ENCODE measurements around the gene DCAF12L2. TPM values are rescaled to one million over a fixed set of nuclear protein-coding genes. Genes with fewer than 3 reads are reported as not detected.
"Not testable (repeated sequence)": the region's sequence is repeated elsewhere in the genome, so short reads cannot be mapped to it uniquely, and the experiment has no call there.

Gene DCAF12L2
- polyA plus RNA-seq (2011; rRNA removed): 0.08 and 0.10 TPM in 2 replicates
- polyA plus RNA-seq (2012; cell fraction: cytosol; rRNA removed): 0.13 and 0.26 TPM in 2 replicates
- 0.26 and 0.34 TPM in 2 replicates for polyA plus RNA-seq (2012; cell fraction: nucleus; rRNA removed)
- 0.07 to 0.09 TPM (median 0.08 TPM) in 3 replicates for polyA plus RNA-seq (2017; fragmentation: RNase III; extraction: RNeasy Plus Mini Kit Qiagen cat#74134 plus additional on column Dnase treatment)
- polyA minus RNA-seq (2011; rRNA and poly(A)+ RNA removed): not detected in 2 replicates

- Histone ChIP-seq H3K4me2 (peak within 1 kb of the TSS; percentile 81), H3K9me3 (no peaks in the 10 kb centered on the region), H3K4me3 (peak within 1 kb of the TSS; percentile 44), H3K4me1 (no peaks in the 10 kb centered on the region), H3K27ac (peak within 1 kb of the TSS in 1 of 2 experiments; percentile 46; a peak in 2 of 6 replicates)
- ChIA-PET CTCF (no interaction called here), POLR2A (no interaction called here)
- no peak for FAIRE-seq
- ATAC-seq: peak; percentile 81 to 87
- WGBS (ENCODE audit: missing lambda C conversion rate): 0% methylated on average over 2 of the region's 91 CpGs
- no peak for TF ChIP-seq BHLHE40 (IDR thresholded peaks at IDR 0.05; ENCODE audit: low read depth, low read length)
- no peak for TF ChIP-seq HMGXB4 (CRISPR knock-in tag; IDR thresholded peaks at IDR 0.05; ENCODE audit: borderline replicate concordance)
- TF ChIP-seq MAFK (IDR thresholded peaks at IDR 0.05; ENCODE audit: partially characterized antibody): no peak
- TF ChIP-seq CEBPB (IDR thresholded peaks at IDR 0.05): no peak
- peak; percentile 62 for TF ChIP-seq E2F6 (IDR thresholded peaks at IDR 0.05; ENCODE audit: borderline replicate concordance, low read depth)
- TF ChIP-seq KDM5A (IDR thresholded peaks at IDR 0.05): no peak
- peak; percentile 0 to 4 for DNase-seq (ENCODE audit: low read depth in 1 of 2, low spot score in 1 of 2)
Observed at GRCh38 chrX:126165721-126166461, at the start of gene DCAF12L2. Gene DCAF12L2 (minus strand): TSS chrX:126166289. CDS start chrX:126165924, 365 bp downstream.

DNA sequence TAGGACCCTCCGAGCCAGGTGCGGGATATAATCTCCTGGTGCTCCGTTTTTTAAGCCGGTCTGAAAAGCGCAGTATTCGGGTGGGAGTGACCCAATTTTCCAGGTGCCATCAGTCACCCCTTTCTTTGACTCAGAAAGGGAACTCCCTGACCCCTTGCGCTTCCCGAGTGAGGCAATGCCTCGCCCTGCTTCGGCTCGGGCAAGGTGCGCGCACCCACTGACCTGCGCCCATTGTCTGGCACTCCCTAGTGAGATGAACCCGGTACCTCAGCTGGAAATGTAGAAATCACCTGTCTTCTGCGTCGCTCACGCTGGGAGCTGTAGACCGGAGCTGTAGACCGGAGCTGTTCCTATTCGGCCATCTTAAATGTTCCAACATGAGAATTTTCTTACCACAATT lies 24.8 kb upstream of the DCAF12L2 start:
- CTCF ChIA-PET: not testable (repeated sequence)

GRCh38 chrX:126177133-126177840 lies 11.2 kb upstream of the DCAF12L2 start:
- H3K4me3 ChIP-seq: no peak overlapping the region
- H3K4me2 ChIP-seq: no peak overlapping the region
- no peak for TF ChIP-seq KDM1A (IDR thresholded peaks at IDR 0.05; ENCODE audit: low read depth)
- no peak for TF ChIP-seq NR3C1 (IDR thresholded peaks at IDR 0.05)
- TF ChIP-seq ZSCAN20 (CRISPR knock-in tag; IDR thresholded peaks at IDR 0.05): no peak
- no peak for TF ChIP-seq TFCP2L1 (CRISPR knock-in tag; IDR thresholded peaks at IDR 0.05)
- no peak for TF ChIP-seq KDM5A (IDR thresholded peaks at IDR 0.05)
- no peak for TF ChIP-seq RCOR1 (IDR thresholded peaks at IDR 0.05; ENCODE audit: low read depth, low read length)
- no peak for TF ChIP-seq TP53 (CRISPR knock-in tag; IDR thresholded peaks at IDR 0.05)
- TF ChIP-seq JUN (IDR thresholded peaks at IDR 0.05): no peak
- no peak for TF ChIP-seq ZFP36 (IDR thresholded peaks at IDR 0.05; ENCODE audit: borderline replicate concordance, partially characterized antibody)
- no peak for TF ChIP-seq JUNB (IDR thresholded peaks at IDR 0.05)
- TF ChIP-seq, protein P1, sequence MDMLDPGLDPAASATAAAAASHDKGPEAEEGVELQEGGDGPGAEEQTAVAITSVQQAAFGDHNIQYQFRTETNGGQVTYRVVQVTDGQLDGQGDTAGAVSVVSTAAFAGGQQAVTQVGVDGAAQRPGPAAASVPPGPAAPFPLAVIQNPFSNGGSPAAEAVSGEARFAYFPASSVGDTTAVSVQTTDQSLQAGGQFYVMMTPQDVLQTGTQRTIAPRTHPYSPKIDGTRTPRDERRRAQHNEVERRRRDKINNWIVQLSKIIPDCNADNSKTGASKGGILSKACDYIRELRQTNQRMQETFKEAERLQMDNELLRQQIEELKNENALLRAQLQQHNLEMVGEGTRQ (IDR thresholded peaks at IDR 0.05): no peak
- no peak for TF ChIP-seq HOXB5 (CRISPR knock-in tag; IDR thresholded peaks at IDR 0.05)
- no peak for TF ChIP-seq RAD21 (conservative IDR thresholded peaks at IDR 0.05 in 1 of 2, IDR thresholded peaks at IDR 0.05 in 1 of 2)
- no peak for TF ChIP-seq ZC3H11A (IDR thresholded peaks at IDR 0.05)
- TF ChIP-seq MAFK (IDR thresholded peaks at IDR 0.05; ENCODE audit: partially characterized antibody): no peak
- no peak for TF ChIP-seq CEBPB (IDR thresholded peaks at IDR 0.05)
- TF ChIP-seq NFE2L2 (conservative IDR thresholded peaks at IDR 0.05; ENCODE audit: low read length): no peak
- TF ChIP-seq EHMT2 (IDR thresholded peaks at IDR 0.05; ENCODE audit: low read depth): no peak
- no peak for TF ChIP-seq POLR2AphosphoS2 (conservative IDR thresholded peaks at IDR 0.05; ENCODE audit: low read length)
- no peak for TF ChIP-seq EHF (CRISPR knock-in tag; IDR thresholded peaks at IDR 0.05)
- ATAC-seq (no peak), DNase-seq (ENCODE audit: low read depth in 1 of 2, low spot score in 1 of 2) (no peak), FAIRE-seq (no peak)
- ChIA-PET CTCF (no interaction called here), POLR2A (no interaction called here)
- H3K4me1 ChIP-seq: no peaks in the 10 kb centered on the region
- no peak overlapping the region for H3K27ac ChIP-seq
- H3K9me3 ChIP-seq: no peaks in the 10 kb centered on the region
- 20% methylated on average over 4 of the region's 4 CpGs for WGBS (ENCODE audit: missing lambda C conversion rate)

More for the DNA sequence above, 24.8 kb upstream of the DCAF12L2 start:
- POLR2A ChIA-PET; H3K4me1 ChIP-seq; FAIRE-seq; ATAC-seq; H3K4me3 ChIP-seq; H3K27ac ChIP-seq; H3K9me3 ChIP-seq; H3K4me2 ChIP-seq; DNase-seq (ENCODE audit: low read depth in 1 of 2, low spot score in 1 of 2): not testable (repeated sequence)
- 25% methylated on average over 7 of the region's 21 CpGs for WGBS (ENCODE audit: missing lambda C conversion rate)

All from A549 (cell line).